ENCODE results near the gene HELQ.
"Not testable (repeated sequence)": the region's sequence is repeated elsewhere in the genome, so short reads cannot be mapped to it uniquely, and the experiment has no call there.

Gene HELQ

DNA sequence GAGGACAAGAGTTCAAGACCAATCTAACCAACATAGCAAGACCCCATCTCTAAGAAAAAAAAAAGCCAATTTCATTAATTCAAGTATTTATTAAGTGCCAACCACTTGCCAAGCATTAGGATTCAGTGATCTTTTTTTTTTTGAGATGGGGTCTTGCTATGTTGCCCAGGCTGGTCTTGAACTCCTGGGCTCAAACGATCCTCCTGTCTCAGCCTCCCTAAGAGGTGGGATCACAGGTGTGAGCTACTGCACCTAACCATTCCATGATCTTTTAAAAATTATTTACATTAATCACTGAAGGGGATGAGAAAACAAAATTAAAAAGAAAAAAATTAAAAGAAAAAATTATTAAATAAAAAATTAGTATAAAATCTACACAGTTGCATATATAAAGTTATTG lies 24.4 kb downstream of the HELQ start:
- no peak for DNase-seq (ENCODE audit: low read depth)

- no peak for DNase-seq (ENCODE audit: low read depth)
Observed at GRCh38 chr4:83418211-83418610, 37.4 kb downstream of the HELQ start.

DNA sequence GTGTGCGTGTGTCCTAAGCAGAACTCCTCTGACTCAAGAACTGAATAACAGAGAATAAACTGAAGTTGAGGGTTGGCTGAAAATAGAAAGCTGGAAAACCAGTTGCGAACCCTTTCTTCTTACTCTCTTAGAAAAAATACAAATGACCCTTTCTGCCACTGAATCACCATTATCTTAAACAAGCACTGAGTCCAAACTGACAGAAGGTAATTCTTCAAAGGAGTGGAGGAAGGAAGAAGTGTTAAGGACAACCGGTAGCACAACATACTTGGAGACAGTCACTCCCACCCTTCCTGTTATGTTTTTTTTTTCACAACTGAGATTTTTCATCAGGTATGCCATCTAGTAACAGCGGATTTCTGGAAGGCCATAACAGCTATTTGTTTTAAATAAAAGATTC lies 38.1 kb downstream of the HELQ start:
- no peak for DNase-seq (ENCODE audit: low read depth)

DNA sequence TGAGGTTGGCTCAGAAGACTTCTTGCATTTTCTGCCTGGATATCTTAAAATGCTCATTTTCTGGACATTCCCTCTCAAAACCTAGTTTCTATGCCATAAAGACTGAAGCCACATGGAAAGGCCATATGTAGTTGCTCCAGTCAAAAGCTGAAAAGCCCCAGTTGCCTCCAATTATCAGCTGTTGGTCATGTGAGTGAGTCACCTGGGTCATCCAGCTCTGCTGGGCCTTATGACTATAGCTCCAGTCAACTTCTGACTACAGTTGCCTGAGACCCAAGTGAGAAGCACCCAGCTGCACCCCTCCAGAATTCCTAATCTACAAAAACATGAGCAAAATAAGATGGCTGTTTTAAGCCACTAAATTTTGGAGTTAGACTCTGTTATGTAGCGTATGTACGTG lies 41.9 kb downstream of the HELQ start:
- no peak for DNase-seq (ENCODE audit: low read depth)

DNA sequence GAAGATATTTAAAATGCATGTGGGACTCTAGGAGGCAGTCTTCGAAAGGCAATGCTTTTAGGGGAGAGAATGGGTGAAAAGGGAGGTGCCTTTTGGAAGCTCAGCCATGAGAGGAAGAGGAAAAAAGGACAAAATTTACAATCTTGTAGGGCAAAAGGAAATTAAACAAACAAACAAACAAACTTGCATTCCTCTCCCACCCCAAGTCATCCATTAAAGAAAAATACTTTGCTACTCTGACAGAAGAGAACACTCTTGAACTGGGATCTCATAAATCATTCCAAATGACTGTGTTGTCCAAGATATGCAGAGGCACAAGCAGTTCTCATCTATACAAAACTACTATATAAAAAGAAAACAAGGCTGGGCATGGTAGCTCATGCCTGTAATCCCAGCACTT lies 46.7 kb downstream of the HELQ start:
- DNase-seq (ENCODE audit: low read depth), result no peak

DNA sequence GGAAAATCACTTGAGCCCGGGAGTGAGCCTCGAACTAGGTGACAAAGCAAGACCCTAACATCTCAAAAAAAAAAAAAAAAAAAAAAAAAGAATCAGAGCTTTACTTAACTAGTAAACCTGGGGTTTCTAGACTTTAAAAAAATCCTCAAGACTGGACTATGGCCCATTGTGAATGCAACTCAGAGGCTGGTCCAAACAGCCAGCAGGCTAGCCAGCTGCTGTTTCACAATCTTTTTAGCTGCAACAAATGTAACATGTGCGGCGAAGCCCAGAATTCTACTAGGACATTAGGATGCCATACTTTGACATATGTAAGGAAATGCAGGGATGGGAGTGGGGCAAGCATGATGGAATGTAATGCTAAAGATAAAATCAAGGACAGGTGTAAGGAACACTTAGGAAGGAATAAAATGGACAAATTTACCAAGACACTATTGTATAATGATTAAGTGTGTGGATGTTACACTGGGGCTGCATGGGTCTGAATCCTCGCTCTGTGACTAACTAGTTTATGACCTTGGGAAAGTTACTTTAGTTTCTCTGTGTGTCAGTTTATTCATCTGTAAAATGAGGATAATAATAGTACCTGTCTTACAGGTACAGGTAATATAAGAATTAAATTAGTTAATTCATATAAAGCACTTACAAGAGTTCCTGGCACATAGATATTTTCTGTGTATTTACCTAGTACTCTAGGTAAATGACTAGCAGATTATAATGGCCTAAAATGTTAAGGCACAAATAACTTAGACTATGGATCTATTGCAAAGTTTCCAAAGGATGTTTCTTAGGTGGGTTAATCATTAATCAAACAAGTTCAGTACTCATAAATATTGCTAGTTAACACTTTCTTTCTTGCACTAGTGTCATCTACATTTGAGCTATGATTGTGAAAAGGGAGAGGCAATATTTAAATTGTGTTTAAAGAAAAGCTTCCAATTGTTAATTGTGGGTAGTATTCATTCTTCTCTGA lies 49.5 kb downstream of the HELQ start:
- DNase-seq (ENCODE audit: low read depth), result no peak

- DNase-seq (ENCODE audit: low read depth), result not testable (repeated sequence)
Observed at GRCh38 chr4:83398158-83398557, 57.5 kb downstream of the HELQ start.

DNA sequence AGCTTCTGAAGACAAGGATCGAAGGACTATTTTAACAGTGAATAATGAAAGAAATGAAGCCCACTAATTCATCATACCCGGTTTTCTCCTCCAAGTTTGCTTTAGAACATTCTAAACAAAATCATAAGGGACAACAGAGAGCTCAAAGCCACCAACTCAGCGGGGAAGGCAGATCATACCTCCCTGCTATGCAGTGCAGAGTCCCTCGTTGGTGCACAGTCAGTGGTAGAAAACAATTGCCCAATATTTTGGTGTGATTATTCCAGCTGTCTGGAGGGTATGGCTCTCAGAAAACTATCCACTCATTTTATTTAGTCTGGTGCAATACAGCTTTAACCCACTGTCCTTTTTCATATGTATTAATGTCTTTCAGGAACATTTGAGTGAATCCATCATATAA lies 61.7 kb downstream of the HELQ start:
- DNase-seq (ENCODE audit: low read depth), result no peak

GRCh38 chr4:83392562-83392961 lies 63.1 kb downstream of the HELQ start:
- DNase-seq (ENCODE audit: low read depth), result no peak

- DNase-seq (ENCODE audit: low read depth), result no peak
Observed at GRCh38 chr4:83390944-83391343, 64.7 kb downstream of the HELQ start.

GRCh38 chr4:83389756-83390505 lies 65.7 kb downstream of the HELQ start:
- no peak for DNase-seq (ENCODE audit: low read depth)

- DNase-seq (ENCODE audit: low read depth), result no peak
Observed at GRCh38 chr4:83389037-83389720, 66.4 kb downstream of the HELQ start.

- DNase-seq (ENCODE audit: low read depth), result no peak
Observed at GRCh38 chr4:83388313-83388676, 67.3 kb downstream of the HELQ start.

DNA sequence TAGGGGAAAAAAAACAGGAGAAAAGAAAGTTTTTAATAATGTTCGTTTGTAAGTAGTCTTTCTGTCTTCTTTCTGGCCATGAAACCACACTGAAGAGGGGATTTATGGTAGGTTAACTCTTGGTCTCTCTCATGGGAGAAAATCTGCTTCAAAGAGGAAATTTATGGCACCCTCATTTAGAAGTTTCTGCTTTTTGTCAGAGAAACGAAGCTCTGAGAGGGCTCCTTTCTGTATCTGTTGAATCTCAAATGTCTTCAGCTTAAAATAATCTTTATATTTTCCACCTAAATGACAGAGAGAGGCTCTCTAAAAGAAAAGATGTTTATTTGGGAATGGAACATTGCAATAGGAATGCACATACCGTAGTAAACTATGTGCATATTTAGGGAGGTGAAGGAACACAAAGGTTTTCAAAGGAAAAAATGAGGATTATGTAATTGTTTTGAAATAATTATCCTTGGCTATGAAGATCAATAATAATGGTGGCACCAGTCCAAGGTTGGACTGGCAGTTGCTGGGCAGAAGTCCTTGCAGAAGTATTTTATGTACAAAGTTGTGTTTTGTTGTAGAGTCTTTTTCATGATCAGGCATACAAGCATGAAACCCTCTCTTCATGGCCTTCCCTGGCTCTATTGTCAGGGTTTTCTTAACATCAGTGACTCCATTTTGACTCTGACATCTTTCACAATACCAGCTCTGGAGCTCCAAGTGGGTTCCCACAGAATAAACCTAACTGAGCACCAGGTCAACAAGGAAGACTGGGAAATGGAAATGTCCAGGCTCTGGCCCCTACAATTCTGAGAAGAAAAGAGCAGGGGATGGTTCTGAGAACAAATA lies 67.9 kb downstream of the HELQ start:
- no peak for DNase-seq (ENCODE audit: low read depth)

DNA sequence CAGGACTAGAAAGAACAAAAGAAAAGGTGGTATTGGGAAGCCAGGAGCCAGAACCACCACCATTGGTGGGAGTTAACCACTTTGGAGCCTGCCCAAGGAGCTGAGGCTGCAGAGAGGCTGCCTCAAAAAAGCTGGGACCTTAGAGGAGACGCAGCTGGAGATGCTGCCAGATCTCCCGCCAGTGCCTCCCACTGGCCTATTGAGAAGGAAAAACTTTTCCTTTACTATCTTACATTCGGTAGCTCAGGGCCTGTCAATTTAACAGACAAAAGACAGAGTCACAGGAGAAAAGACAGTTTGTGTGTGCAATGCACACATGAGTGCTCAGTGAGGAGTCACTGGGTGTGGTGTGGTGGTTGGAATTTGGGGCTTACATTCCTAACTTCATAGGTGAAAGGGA lies 68.6 kb downstream of the HELQ start:
- no peak for DNase-seq (ENCODE audit: low read depth)

DNA sequence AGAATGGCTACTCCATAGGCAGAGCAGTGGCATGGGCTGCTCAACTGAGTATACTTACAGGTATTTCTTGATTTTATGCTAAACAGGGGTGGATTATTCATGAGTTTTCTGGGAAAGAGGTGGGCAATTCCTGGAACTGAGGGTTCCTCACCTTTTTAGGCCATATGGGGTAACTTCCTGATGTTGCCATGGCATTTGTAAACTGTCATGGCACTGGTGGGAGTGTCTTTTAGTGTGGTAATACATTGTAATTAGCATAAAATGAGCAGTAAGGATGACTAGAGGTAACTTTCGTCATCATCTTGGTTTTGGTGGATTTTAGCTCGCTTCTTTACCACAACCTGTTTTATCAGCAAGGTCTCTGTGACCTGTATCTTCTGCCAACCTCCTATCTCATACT lies 72.8 kb downstream of the HELQ start:
- no peak for DNase-seq (ENCODE audit: low read depth)

DNA sequence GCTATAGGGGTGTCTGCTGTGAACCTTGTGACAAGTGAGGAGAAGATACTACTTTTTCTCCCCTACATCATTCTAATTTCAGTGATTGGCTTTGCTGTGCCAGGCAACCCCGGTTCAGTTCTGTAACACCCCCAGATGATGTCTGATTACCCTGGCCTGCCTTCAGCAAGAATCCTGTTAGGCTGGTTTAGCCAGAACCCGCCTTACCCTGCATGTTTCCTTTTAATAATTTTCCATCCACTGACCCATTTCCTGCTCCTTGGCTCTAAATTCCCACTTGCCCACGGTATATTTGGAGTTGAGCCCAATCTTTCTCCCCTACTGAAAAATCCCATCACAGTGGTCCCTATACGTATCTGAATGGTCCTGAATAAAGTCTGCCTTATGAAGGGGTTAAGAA lies 74.5 kb downstream of the HELQ start:
- DNase-seq (ENCODE audit: low read depth), result no peak

DNA sequence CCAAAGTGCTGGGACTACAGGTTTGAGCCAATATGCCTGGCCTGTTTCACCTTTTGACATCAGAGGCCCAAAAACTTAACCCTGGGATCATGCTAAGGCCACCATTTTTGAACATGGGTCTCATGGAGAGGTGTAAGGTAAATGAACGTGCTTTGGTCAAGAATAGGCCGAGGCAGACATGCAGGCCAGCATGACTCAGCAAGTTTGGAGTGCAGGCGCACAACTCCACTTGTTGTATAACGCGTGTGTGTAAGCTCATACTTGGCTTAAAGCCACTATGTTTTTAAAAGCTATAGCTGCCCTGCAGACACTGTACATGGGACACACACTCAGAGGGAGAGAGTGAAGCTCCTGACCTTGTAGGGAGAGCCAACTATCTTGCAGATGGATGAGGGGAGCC lies 77.2 kb downstream of the HELQ start:
- no peak for DNase-seq (ENCODE audit: low read depth)

DNA sequence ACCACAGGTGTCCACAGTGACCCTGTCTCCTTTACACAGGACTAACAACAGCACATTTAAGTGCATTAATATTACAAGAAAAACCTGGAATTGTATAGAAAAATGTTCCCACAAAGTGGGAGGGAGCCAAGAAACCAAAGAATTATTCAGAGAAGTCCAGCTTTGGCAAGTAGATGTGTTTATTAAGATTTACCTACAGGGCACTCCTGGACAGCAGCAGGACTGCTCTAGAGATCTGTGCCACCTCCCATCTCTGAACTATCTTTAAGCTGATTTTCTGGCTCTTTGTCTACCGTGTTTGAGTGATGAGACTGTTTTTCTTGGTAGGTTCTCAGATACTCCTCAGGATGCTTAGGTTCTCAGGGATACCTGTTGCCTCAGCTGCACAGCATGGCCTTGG lies 82.7 kb downstream of the HELQ start:
- no peak for DNase-seq (ENCODE audit: low read depth)

GRCh38 chr4:83371936-83372335 lies 83.7 kb downstream of the HELQ start:
- DNase-seq (ENCODE audit: low read depth), result no peak

DNA sequence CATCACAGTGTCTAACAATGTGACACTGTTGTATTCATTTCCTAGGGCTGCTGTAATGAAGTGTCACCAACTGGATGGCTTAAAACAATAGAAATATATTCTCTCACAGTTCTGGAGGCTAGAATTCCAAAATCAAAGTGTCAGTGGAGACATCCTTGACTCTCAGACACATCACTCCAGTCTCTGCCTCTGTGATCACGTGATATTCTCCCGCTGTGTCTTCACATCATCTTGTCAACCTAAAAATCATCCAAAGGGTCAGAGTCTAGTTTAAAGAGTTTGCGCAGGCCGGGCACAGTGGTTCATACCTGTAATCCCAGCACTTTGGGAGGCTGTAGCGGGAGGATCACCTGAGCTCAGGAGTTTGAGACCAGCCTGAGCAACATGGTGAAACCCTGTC lies 84.4 kb downstream of the HELQ start:
- no peak for DNase-seq (ENCODE audit: low read depth)

DNA sequence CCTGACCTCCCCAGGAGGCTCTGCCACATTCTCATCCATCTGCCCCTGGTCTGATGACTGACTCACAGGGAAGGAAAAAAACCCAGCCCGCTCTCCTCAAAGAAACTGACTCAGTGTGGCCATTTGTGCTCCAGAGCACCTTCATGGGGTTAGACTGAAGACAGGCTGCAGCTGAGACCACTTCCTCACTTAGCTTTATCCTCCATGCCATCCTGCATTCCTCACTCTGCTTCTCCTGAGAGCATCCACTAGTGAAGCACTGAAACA lies 85.0 kb downstream of the HELQ start:
- DNase-seq (ENCODE audit: low read depth), result no peak
